Gastrocnemius medialis (tissue), 4 donors: Measurements from ENCODE around the gene NAV2.

Source experiments
- POLR2A ChIP-seq, 2 donors: fragments of 450-650 bp; IDR thresholded peaks; one replicate each; pipeline ENCODE4 v1.6.1; 2017; ENCODE audit warnings: antibody characterized with exemption in 2 of 2, mild to moderate bottlenecking in 2 of 2, moderate library complexity in 2 of 2
- TF ChIP-seq, protein P1 (sequence below), 5 experiments: fragments of 450-650 bp in 3 of 5; fragments of 200-600 bp in 2 of 5; sonication (generic) in 2 of 5; IDR thresholded peaks in 4 of 5; conservative IDR thresholded peaks in 1 of 5; 1 replicate in 4 of 5; 2 replicates in 1 of 5; pipeline ENCODE4 v1.5.1; 2016 to 2019; ENCODE audit warnings: antibody characterized with exemption in 5 of 5, mild to moderate bottlenecking in 3 of 5, moderate library complexity in 3 of 5

- no peak for TF ChIP-seq POLR2A (IDR thresholded peaks at IDR 0.05)
- TF ChIP-seq, protein P1, sequence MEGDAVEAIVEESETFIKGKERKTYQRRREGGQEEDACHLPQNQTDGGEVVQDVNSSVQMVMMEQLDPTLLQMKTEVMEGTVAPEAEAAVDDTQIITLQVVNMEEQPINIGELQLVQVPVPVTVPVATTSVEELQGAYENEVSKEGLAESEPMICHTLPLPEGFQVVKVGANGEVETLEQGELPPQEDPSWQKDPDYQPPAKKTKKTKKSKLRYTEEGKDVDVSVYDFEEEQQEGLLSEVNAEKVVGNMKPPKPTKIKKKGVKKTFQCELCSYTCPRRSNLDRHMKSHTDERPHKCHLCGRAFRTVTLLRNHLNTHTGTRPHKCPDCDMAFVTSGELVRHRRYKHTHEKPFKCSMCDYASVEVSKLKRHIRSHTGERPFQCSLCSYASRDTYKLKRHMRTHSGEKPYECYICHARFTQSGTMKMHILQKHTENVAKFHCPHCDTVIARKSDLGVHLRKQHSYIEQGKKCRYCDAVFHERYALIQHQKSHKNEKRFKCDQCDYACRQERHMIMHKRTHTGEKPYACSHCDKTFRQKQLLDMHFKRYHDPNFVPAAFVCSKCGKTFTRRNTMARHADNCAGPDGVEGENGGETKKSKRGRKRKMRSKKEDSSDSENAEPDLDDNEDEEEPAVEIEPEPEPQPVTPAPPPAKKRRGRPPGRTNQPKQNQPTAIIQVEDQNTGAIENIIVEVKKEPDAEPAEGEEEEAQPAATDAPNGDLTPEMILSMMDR (IDR thresholded peaks at IDR 0.05 in 4 of 5, conservative IDR thresholded peaks at IDR 0.05 in 1 of 5), result no peak
Measured at GRCh38 chr11:19701421-19701820, 11.2 kb upstream of the NAV2 start.
